GM12878 (cell line): ENCODE results near the gene LYPLAL1. TPM values are rescaled to one million over a fixed set of nuclear protein-coding genes. Genes with fewer than 3 reads are reported as not detected.
A peak's percentile ranks its signal among the peaks of the same experiment; 100 is the strongest.

Experiments
- BHLHE40 ChIP-seq, 2 experiments: fragments of 450-650 bp in 1 of 2; IDR thresholded peaks; 2 replicates each; pipeline ENCODE4 v1.6.1; 2011 to 2017; ENCODE audit warnings: low read depth in 2 of 2, borderline replicate concordance in 1 of 2, improper control_type of control experiment in 1 of 2, low read length in 1 of 2, mild to moderate bottlenecking in 1 of 2
- BMI1 ChIP-seq: fragments of 450-650 bp; IDR thresholded peaks from 2 replicates; pipeline ENCODE4 v1.6.1; 2016; ENCODE audit warnings: mild to moderate bottlenecking, moderate library complexity, borderline replicate concordance
- BRCA1 ChIP-seq: IDR thresholded peaks from 2 replicates; pipeline ENCODE4 v1.6.1; 2011; ENCODE audit warnings: low read depth, low read length, improper control_type of control experiment
- CHD2 ChIP-seq: IDR thresholded peaks from 2 replicates; pipeline ENCODE4 v1.6.1; 2011; ENCODE audit warnings: low read depth, low read length, improper control_type of control experiment, borderline replicate concordance
- CHD4 ChIP-seq: fragments of 200-600 bp; sonication (generic); IDR thresholded peaks from 2 replicates; pipeline ENCODE4 v1.6.1; 2016; ENCODE audit warnings: mild to moderate bottlenecking
- CTCF ChIP-seq, 3 experiments: IDR thresholded peaks in 2 of 3; conservative IDR thresholded peaks in 1 of 3; 2 replicates each; pipeline ENCODE4 v1.5.1; 2011; ENCODE audit warnings: low read depth in 3 of 3, low read length in 3 of 3, mild to moderate bottlenecking in 3 of 3, control low read depth in 2 of 3, moderate library complexity in 2 of 3, inconsistent platforms in 1 of 3, mixed read lengths in 1 of 3; ENCODE audit not compliant: control insufficient read depth in 2 of 3, insufficient read depth in 1 of 3; ENCODE audit errors: extremely low read depth in 1 of 3
- GABPA ChIP-seq: IDR thresholded peaks from 2 replicates; pipeline ENCODE4 v1.6.1; 2014; ENCODE audit warnings: antibody characterized with exemption, low read depth, mild to moderate bottlenecking, inconsistent platforms
- GATAD2B ChIP-seq: fragments of 450-650 bp; conservative IDR thresholded peaks from 2 replicates; pipeline ENCODE4 v1.6.1; 2017; ENCODE audit warnings: low read depth, mild to moderate bottlenecking, moderate library complexity
- IKZF1 ChIP-seq: fragments of 450-650 bp; conservative IDR thresholded peaks from 2 replicates; pipeline ENCODE4 v1.6.1; 2017; ENCODE audit warnings: antibody characterized with exemption, mild to moderate bottlenecking
- MAX ChIP-seq: IDR thresholded peaks from 2 replicates; pipeline ENCODE4 v1.6.1; 2012; ENCODE audit warnings: low read depth, low read length, improper control_type of control experiment
- MLLT1 ChIP-seq: fragments of 450-650 bp; IDR thresholded peaks from 2 replicates; pipeline ENCODE4 v1.6.1; 2016; ENCODE audit warnings: mild to moderate bottlenecking
- NBN ChIP-seq: fragments of 450-650 bp; IDR thresholded peaks from 2 replicates; pipeline ENCODE4 v1.6.1; 2016
- NRF1 ChIP-seq: conservative IDR thresholded peaks from 2 replicates; pipeline ENCODE4 v1.6.1; 2011; ENCODE audit warnings: mild to moderate bottlenecking, low read depth, low read length, improper control_type of control experiment
- POLR2AphosphoS2 ChIP-seq: IDR thresholded peaks from 2 replicates; pipeline ENCODE4 v1.6.1; 2011; ENCODE audit warnings: low read depth, mild to moderate bottlenecking, low read length, improper control_type of control experiment, moderate library complexity
- POLR2AphosphoS5 ChIP-seq: IDR thresholded peaks from 2 replicates; pipeline ENCODE4 v1.6.1; 2011; ENCODE audit warnings: mild to moderate bottlenecking, low read length, inconsistent platforms
- RUNX3 ChIP-seq: IDR thresholded peaks from 2 replicates; pipeline ENCODE4 v1.6.1; 2012; ENCODE audit warnings: low read length, inconsistent platforms
- SMAD5 ChIP-seq: IDR thresholded peaks from 2 replicates; pipeline ENCODE4 v1.6.1; 2016; ENCODE audit warnings: antibody characterized with exemption, low read depth
- SPI1 ChIP-seq: IDR thresholded peaks from 2 replicates; pipeline ENCODE4 v1.6.1; 2011; ENCODE audit warnings: low read depth, mild to moderate bottlenecking, low read length, moderate library complexity, borderline replicate concordance; ENCODE audit not compliant: insufficient read depth
- TCF12 ChIP-seq: IDR thresholded peaks from 2 replicates; pipeline ENCODE4 v1.6.1; 2011; ENCODE audit warnings: low read depth, mild to moderate bottlenecking, low read length
- USF2 ChIP-seq: IDR thresholded peaks from 2 replicates; pipeline ENCODE4 v1.6.1; 2011; ENCODE audit warnings: low read depth, low read length, improper control_type of control experiment, borderline replicate concordance
- ZBTB4 ChIP-seq: fragments of 450-650 bp; formaldehyde crosslinking; IDR thresholded peaks from 2 replicates; pipeline ENCODE4 v1.4.0; 2022; ENCODE audit warnings: mild to moderate bottlenecking, moderate library complexity
- ZZZ3 ChIP-seq: IDR thresholded peaks from 2 replicates; pipeline ENCODE4 v1.6.1; 2011; ENCODE audit warnings: low read depth; ENCODE audit not compliant: control insufficient read depth, insufficient read length
- polyA plus RNA-seq, 11 experiments: library from polyadenylated mRNA; depleted of rRNA in 4 of 11; unstranded in 6 of 11; stranded (reverse) in 5 of 11; fragments of >200 nt; fragmentation: Nextera tagmentation in 4 of 11; fragmentation: Illumina TruSeq in 1 of 11; extraction: Ambion mirVana in 4 of 11; extraction: Trizol in 1 of 11; gene quantifications; 1 replicate in 1 of 11; 2 replicates in 10 of 11; pipeline versions ENCODE4 v1.2.1 to v1.2.3, GENCODE V29; 2011 to 2016; ENCODE audit warnings: inconsistent platforms in 2 of 11, missing spikeins in 2 of 11, low read depth in 1 of 11
- total RNA-seq, 4 experiments: library from RNA; depleted of rRNA in 3 of 4; stranded (reverse); fragments of >200 nt in 3 of 4; fragmentation: Illumina TruSeq in 1 of 4; extraction: Trizol in 1 of 4; gene quantifications; 2 replicates each; pipeline versions ENCODE4 v1.2.1 to v1.2.3, GENCODE V29; 2013 to 2021

LYPLAL1 gene
- total and polyA plus RNA-seq, 10 of the 15 experiments (the other 5 are each of a cell fraction or from before 2014, with no cell fraction given): 19.4 to 112 (median 40.5) TPM

GRCh38 chr1:219173758-219174459, at the start of gene LYPLAL1 (continued):
- TF ChIP-seq GATAD2B: peak; percentile 87
- 0 out of 2 replicates have a peak, but pooled peaks have one; percentile 18 for TF ChIP-seq BMI1
- peak; percentile 33 for TF ChIP-seq MAX
- TF ChIP-seq CHD2: 0 out of 2 replicates have a peak, but pooled peaks have one; percentile 52
- no peak for TF ChIP-seq ZZZ3
- TF ChIP-seq RUNX3: peak; percentile 85
- peak; percentile 82 for TF ChIP-seq NRF1
- TF ChIP-seq GABPA: no peak
- TF ChIP-seq BRCA1: no peak
- peak; percentile 52 for TF ChIP-seq IKZF1
- peak; percentile 83; the same call in 1 of the 2 replicates for TF ChIP-seq POLR2AphosphoS2
- peak; percentile 49 for TF ChIP-seq MLLT1
- TF ChIP-seq CHD4: no peak
- TF ChIP-seq CTCF (IDR thresholded peaks at IDR 0.05 in 2 of 3, conservative IDR thresholded peaks at IDR 0.05 in 1 of 3; ENCODE audit: control insufficient read depth in 2 of 3, extremely low read depth in 1 of 3, insufficient read depth in 1 of 3, low read depth in 3 of 3, low read length in 3 of 3): peak; percentile 17 to 21 (median 21); a peak in 3 of 6 replicates
- peak; percentile 32 for TF ChIP-seq SPI1
- no peak for TF ChIP-seq USF2
- TF ChIP-seq TCF12: 0 out of 2 replicates have a peak, but pooled peaks have one; percentile 9
- peak; percentile 96 for TF ChIP-seq POLR2AphosphoS5
- TF ChIP-seq BHLHE40 (IDR thresholded peaks at IDR 0.05; ENCODE audit: borderline replicate concordance in 1 of 2, low read depth in 2 of 2, low read length in 1 of 2): peak; percentile 44 to 88; a peak in 3 of 4 replicates
- TF ChIP-seq SMAD5: peak; percentile 88; the same call in 1 of the 2 replicates
- no peak for TF ChIP-seq ZBTB4 (CRISPR knock-in tag)
- TF ChIP-seq NBN: peak; percentile 76
